Measurements from ENCODE around the gene TDP1. TPM values are rescaled to one million over a fixed set of nuclear protein-coding genes. Genes with fewer than 3 reads are reported as not detected.

Gene TDP1
- total and polyA plus RNA-seq, 9 of the 15 experiments (the other 6 are each of a cell fraction or from before 2014, with no cell fraction given), result 21.4 to 41.6 (median 32.3) TPM

GRCh38 chr14:89954070-89955021 is 1.4 kb upstream of the TDP1 start, which contains the start of gene EFCAB11 (continued):
- TF ChIP-seq TAF9B (IDR thresholded peaks at IDR 0.05; ENCODE audit: partially characterized antibody), result peak; percentile 53
- no peak for TF ChIP-seq TAF15 (IDR thresholded peaks at IDR 0.05; ENCODE audit: low read depth, low read length)
- no peak for TF ChIP-seq KDM1A (IDR thresholded peaks at IDR 0.05)
- 0 out of 2 replicates have a peak, but pooled peaks have one; percentile 34 for TF ChIP-seq SPI1 (IDR thresholded peaks at IDR 0.05; ENCODE audit: borderline replicate concordance, low read depth, low read length)
- peak; percentile 54 to 84 for TF ChIP-seq MNT (conservative IDR thresholded peaks at IDR 0.05)
- peak; percentile 87; the same call in 1 of the 2 replicates for TF ChIP-seq E2F4 (CRISPR knock-in tag; IDR thresholded peaks at IDR 0.05; ENCODE audit: low read depth)
- peak; percentile 64; the same call in 1 of the 2 replicates for TF ChIP-seq ARID4B (CRISPR knock-in tag; IDR thresholded peaks at IDR 0.05)
- no peak for TF ChIP-seq MAFF (IDR thresholded peaks at IDR 0.05; ENCODE audit: low read length)
- peak; percentile 76 to 81 for TF ChIP-seq NRF1 (conservative IDR thresholded peaks at IDR 0.05 in 1 of 2, IDR thresholded peaks at IDR 0.05 in 1 of 2)
- peak; percentile 79; the same call in 1 of the 2 replicates for TF ChIP-seq TOE1 (IDR thresholded peaks at IDR 0.05; ENCODE audit: borderline replicate concordance)
- TF ChIP-seq TOE1 (CRISPR knock-in tag; IDR thresholded peaks at IDR 0.05; ENCODE audit: borderline replicate concordance, low read depth), result no peak
- no peak for TF ChIP-seq ELK1 (CRISPR knock-in tag; IDR thresholded peaks at IDR 0.05)
- no peak for TF ChIP-seq U2AF1 (optimal IDR thresholded peaks at IDR 0.05; ENCODE audit: low read depth, low read length)
- TF ChIP-seq U2AF2 (optimal IDR thresholded peaks at IDR 0.05; ENCODE audit: low read depth, low read length), result no peak
- no peak for TF ChIP-seq ZBTB49 (CRISPR knock-in tag; IDR thresholded peaks at IDR 0.05; ENCODE audit: borderline replicate concordance)
